SK-N-SH (cell line): ENCODE data around the gene STAC3. TPM values are rescaled to one million over a fixed set of nuclear protein-coding genes. Genes with fewer than 3 reads are reported as not detected.
A peak's percentile ranks its signal among the peaks of the same experiment; 100 is the strongest.
"Not testable (repeated sequence)": the region's sequence is repeated elsewhere in the genome, so short reads cannot be mapped to it uniquely, and the experiment has no call there.

Experiments used
- CTCF ChIA-PET: fragments of 300-600, 350-600 bp; formaldehyde crosslinking; extraction: SDS; loops from one replicate; lab custom pipeline; 2021; lab: Yijun Ruan, JAX
- POLR2A ChIA-PET: fragments of 350-600 bp; sonication (Branson Sonifier 250); formaldehyde crosslinking; extraction: SDS; loops from one replicate; lab custom pipeline; 2020; ENCODE audit warnings: antibody characterized with exemption, inconsistent platforms; lab: Yijun Ruan, JAX
- DNase-seq: peaks from one replicate; pipeline ENCODE4 v3.0.0; 2012
- H2AFZ ChIP-seq: fragments of 200-600 bp; sonication (generic); 2 replicates; pipeline ENCODE4 v1.8.1; 2016; ENCODE audit warnings: antibody characterized with exemption, mild to moderate bottlenecking, low read depth
- H3F3A ChIP-seq: fragments of 200-600 bp; sonication (generic); replicated peaks from 2 replicates; pipeline ENCODE3; 2016; ENCODE audit warnings: antibody characterized with exemption, mild to moderate bottlenecking; ENCODE audit not compliant: insufficient read depth
- H3K27ac ChIP-seq, 2 experiments: fragments of 200-500 bp in 1 of 2; fragments of 200-600 bp in 1 of 2; sonication (Bioruptor generic) in 1 of 2; sonication (generic), shearing (Covaris generic) in 1 of 2; 2 replicates each; pipeline versions ENCODE4 v1.5.1 to v1.6.1; 2014 to 2016; ENCODE audit warnings: low read depth in 2 of 2, inconsistent platforms in 1 of 2, low read length in 1 of 2, mild to moderate bottlenecking in 1 of 2, mixed read lengths in 1 of 2
- H3K27me3 ChIP-seq: fragments of 200-600 bp; sonication (generic), shearing (Covaris generic); 2 replicates; pipeline ENCODE4 v1.6.1; 2016; ENCODE audit warnings: mixed run types; ENCODE audit not compliant: insufficient read depth
- H3K36me3 ChIP-seq, 2 experiments: fragments of 200-500 bp in 1 of 2; fragments of 200-600 bp in 1 of 2; sonication (Bioruptor generic) in 1 of 2; sonication (generic) in 1 of 2; replicated peaks in 1 of 2; 2 replicates each; pipeline versions ENCODE3 to v1.5.1; 2014 to 2016; ENCODE audit warnings: low read length in 1 of 2, mild to moderate bottlenecking in 1 of 2; ENCODE audit not compliant: insufficient read depth in 2 of 2, control insufficient read depth in 1 of 2
- H3K4me1 ChIP-seq, 2 experiments: fragments of 200-500 bp in 1 of 2; fragments of 200-600 bp in 1 of 2; sonication (Bioruptor generic) in 1 of 2; sonication (generic), shearing (Covaris generic) in 1 of 2; 2 replicates each; pipeline versions ENCODE4 v1.5.1 to v1.6.1; 2014 to 2016; ENCODE audit warnings: low read depth in 1 of 2, low read length in 1 of 2, mixed run types in 1 of 2; ENCODE audit not compliant: insufficient read depth in 2 of 2, control insufficient read depth in 1 of 2
- H3K4me2 ChIP-seq: fragments of 200-600 bp; sonication (generic), shearing (Covaris generic); 2 replicates; pipeline ENCODE4 v1.6.1; 2017; ENCODE audit warnings: mixed run types
- H3K4me3 ChIP-seq, 2 experiments: fragments of 200-500 bp in 1 of 2; fragments of 200-600 bp in 1 of 2; sonication (Bioruptor generic) in 1 of 2; sonication (generic), shearing (Covaris generic) in 1 of 2; 2 replicates each; pipeline versions ENCODE4 v1.5.1 to v1.8.1; 2014 to 2016; ENCODE audit warnings: low read depth in 2 of 2, inconsistent platforms in 1 of 2, low read length in 1 of 2, mild to moderate bottlenecking in 1 of 2, mixed read lengths in 1 of 2, moderate library complexity in 1 of 2
- H3K79me2 ChIP-seq: fragments of 200-600 bp; sonication (generic); 2 replicates; pipeline ENCODE4 v1.8.1; 2017; ENCODE audit warnings: mild to moderate bottlenecking; ENCODE audit not compliant: insufficient read depth
- H3K9ac ChIP-seq: fragments of 200-600 bp; sonication (generic); 2 replicates; pipeline ENCODE4 v1.6.1; 2017; ENCODE audit warnings: mixed run types
- H3K9me2 ChIP-seq: fragments of 200-600 bp; sonication (generic); 2 replicates; pipeline ENCODE4 v1.6.1; 2017; ENCODE audit warnings: mixed run types
- H3K9me3 ChIP-seq: fragments of 200-600 bp; sonication (generic); 2 replicates; pipeline ENCODE4 v1.6.1; 2017; ENCODE audit warnings: mixed run types, mild to moderate bottlenecking, moderate library complexity
- H4K20me1 ChIP-seq: fragments of 200-600 bp; sonication (generic); 2 replicates; pipeline ENCODE4 v1.6.1; 2017; ENCODE audit warnings: mild to moderate bottlenecking, mixed run types; ENCODE audit not compliant: insufficient read depth
- EZH2phosphoT487 ChIP-seq: fragments of 200-600 bp; sonication (generic); IDR thresholded peaks from 2 replicates; pipeline ENCODE4 v1.6.1; 2017; ENCODE audit warnings: low read depth, mixed run types, mild to moderate bottlenecking, antibody characterized with exemption, moderate library complexity, borderline replicate concordance
- FOXJ3 ChIP-seq: sonication (generic); formaldehyde crosslinking; IDR thresholded peaks from 2 replicates; pipeline ENCODE4 v1.5.1; 2020; ENCODE audit warnings: mild to moderate bottlenecking, missing genetic modification reagents
- JUND ChIP-seq: IDR thresholded peaks from 2 replicates; pipeline ENCODE4 v1.4.0; 2012
- MXI1 ChIP-seq: IDR thresholded peaks from 2 replicates; pipeline ENCODE4 v1.6.1; 2012; ENCODE audit warnings: mild to moderate bottlenecking, low read depth, low read length, improper control_type of control experiment
- RAD21 ChIP-seq: IDR thresholded peaks from 2 replicates; pipeline ENCODE4 v1.6.1; 2012; ENCODE audit warnings: mild to moderate bottlenecking, low read length
- SMC3 ChIP-seq: IDR thresholded peaks from 2 replicates; pipeline ENCODE4 v1.6.1; 2012; ENCODE audit warnings: low read depth, low read length, improper control_type of control experiment
- TAF1 ChIP-seq: IDR thresholded peaks from 2 replicates; pipeline ENCODE4 v1.6.1; 2012; ENCODE audit warnings: low read depth, mild to moderate bottlenecking, low read length, moderate library complexity, borderline replicate concordance
- TEAD4 ChIP-seq: IDR thresholded peaks from 2 replicates; pipeline ENCODE4 v1.4.0; 2012; ENCODE audit warnings: mild to moderate bottlenecking, borderline replicate concordance; ENCODE audit not compliant: insufficient read depth
- USF2 ChIP-seq: fragments of 150-350 bp; IDR thresholded peaks from 2 replicates; pipeline ENCODE4 v1.6.1; 2017; ENCODE audit warnings: antibody characterized with exemption, low read length, low read depth, borderline replicate concordance
- YY1 ChIP-seq: IDR thresholded peaks from 2 replicates; pipeline ENCODE4 v1.4.0; 2012; ENCODE audit warnings: low read depth, mild to moderate bottlenecking
- WGBS: methylation state at CpG from one replicate; pipeline ENCODE4 v1.1.6; 2017; ENCODE audit warnings: low lambda C conversion rate; 5-methylcytosine and 5-hydroxymethylcytosine counted together
- polyA plus RNA-seq, 3 experiments: library from polyadenylated mRNA; depleted of rRNA; stranded (reverse); fragments of >200 nt; gene quantifications; 2 replicates each; pipeline ENCODE4 v1.2.3, GENCODE V29; 2012
- TF ChIP-seq, protein P1 (sequence below): fragments of 200-600 bp; sonication (generic); IDR thresholded peaks from 2 replicates; pipeline ENCODE4 v1.6.1; 2017; ENCODE audit warnings: antibody characterized with exemption, mild to moderate bottlenecking, moderate library complexity
- TF ChIP-seq, protein P2 (sequence below): fragments of 150-350 bp; IDR thresholded peaks from 2 replicates; pipeline ENCODE4 v1.6.1; 2016; ENCODE audit warnings: mild to moderate bottlenecking, low read depth, low read length
- TF ChIP-seq, protein P3 (sequence below): IDR thresholded peaks from 2 replicates; pipeline ENCODE4 v1.4.0; 2012; ENCODE audit warnings: low read depth, borderline replicate concordance
- TF ChIP-seq, protein P4 (sequence below): IDR thresholded peaks from 2 replicates; pipeline ENCODE4; 2012

STAC3 gene
- polyA plus RNA-seq, 1 of the 3 experiments (the other 2 are of a cell fraction): 0.76 TPM

- DNase-seq: no peak
- Histone ChIP-seq H3K4me1 (peaks cover 14 to 19% of the 10 kb centered on the region in 2 experiments; a peak in 3 of 4 replicates), H3K36me3 (peaks cover 13 to 16% of the 10 kb centered on the region in 2 experiments), H4K20me1 (no peaks in the 10 kb centered on the region), H3K79me2 (no peaks in the 10 kb centered on the region; the same call in 1 of the 2 replicates), H3F3A (peaks cover 19% of the 10 kb centered on the region), H3K4me2 (no peak overlapping the region), H3K9me3 (no peaks in the 10 kb centered on the region), H3K9ac (no peak overlapping the region), H3K27ac (no peak overlapping the region), H3K4me3 (no peak overlapping the region), H3K27me3 (no peaks in the 10 kb centered on the region), H3K9me2 (no peaks in the 10 kb centered on the region), H2AFZ (no peak overlapping the region)
- peak; percentile 36; the same call in 1 of the 2 replicates for TF ChIP-seq RAD21
- no peak for TF ChIP-seq EZH2phosphoT487
- TF ChIP-seq, protein P1, sequence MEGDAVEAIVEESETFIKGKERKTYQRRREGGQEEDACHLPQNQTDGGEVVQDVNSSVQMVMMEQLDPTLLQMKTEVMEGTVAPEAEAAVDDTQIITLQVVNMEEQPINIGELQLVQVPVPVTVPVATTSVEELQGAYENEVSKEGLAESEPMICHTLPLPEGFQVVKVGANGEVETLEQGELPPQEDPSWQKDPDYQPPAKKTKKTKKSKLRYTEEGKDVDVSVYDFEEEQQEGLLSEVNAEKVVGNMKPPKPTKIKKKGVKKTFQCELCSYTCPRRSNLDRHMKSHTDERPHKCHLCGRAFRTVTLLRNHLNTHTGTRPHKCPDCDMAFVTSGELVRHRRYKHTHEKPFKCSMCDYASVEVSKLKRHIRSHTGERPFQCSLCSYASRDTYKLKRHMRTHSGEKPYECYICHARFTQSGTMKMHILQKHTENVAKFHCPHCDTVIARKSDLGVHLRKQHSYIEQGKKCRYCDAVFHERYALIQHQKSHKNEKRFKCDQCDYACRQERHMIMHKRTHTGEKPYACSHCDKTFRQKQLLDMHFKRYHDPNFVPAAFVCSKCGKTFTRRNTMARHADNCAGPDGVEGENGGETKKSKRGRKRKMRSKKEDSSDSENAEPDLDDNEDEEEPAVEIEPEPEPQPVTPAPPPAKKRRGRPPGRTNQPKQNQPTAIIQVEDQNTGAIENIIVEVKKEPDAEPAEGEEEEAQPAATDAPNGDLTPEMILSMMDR: peak; percentile 60
- ChIA-PET POLR2A (interaction anchor here (0.7 kb wide), 1 partner anchor 156 kb away, joined by 5 read pairs; no protein-coding TSS in a partner anchor), CTCF (interaction anchor here (1.0 to 2.5 kb wide), 11 partner anchors 9 to 181 kb away, joined by 3 to 14 read pairs (median 6); no protein-coding TSS in a partner anchor)
- 84% methylated on average over 4 of the region's 4 CpGs for WGBS
Measured at GRCh38 chr12:57276935-57277563, 26.1 kb upstream of the STAC3 start.

GRCh38 chr12:57276233-57276632, 25.2 kb upstream of the STAC3 start:
- DNase-seq, H3K27ac ChIP-seq, H3K4me2 ChIP-seq, H4K20me1 ChIP-seq, H3K9ac ChIP-seq, H3K4me3 ChIP-seq, H3K9me3 ChIP-seq, POLR2A ChIA-PET, H3K27me3 ChIP-seq, H3K79me2 ChIP-seq, H2AFZ ChIP-seq, H3K9me2 ChIP-seq: not testable (repeated sequence)
- Histone ChIP-seq H3K36me3 (peaks cover 13 to 16% of the 10 kb centered on the region in 2 experiments), H3K4me1 (peaks cover 14 to 19% of the 10 kb centered on the region in 2 experiments; a peak in 3 of 4 replicates), H3F3A (peaks cover 19% of the 10 kb centered on the region)
- CTCF ChIA-PET: interaction anchor here (1.1 to 2.5 kb wide), 6 partner anchors 10 to 177 kb away, joined by 3 to 14 read pairs (median 9); no protein-coding TSS in a partner anchor
- WGBS: 94% methylated on average over 6 of the region's 6 CpGs

- Histone ChIP-seq H4K20me1 (no peaks in the 10 kb centered on the region), H3K36me3 (peaks cover 9 to 23% of the 10 kb centered on the region in 2 experiments), H3K9me2 (no peaks in the 10 kb centered on the region), H3K9me3 (no peaks in the 10 kb centered on the region), H3K4me2 (no peak overlapping the region), H3K4me1 (peaks cover 7 to 12% of the 10 kb centered on the region in 2 experiments; a peak in 2 of 4 replicates), H3K27ac (no peak overlapping the region; a peak in 1 of 4 replicates), H2AFZ (no peak overlapping the region), H3F3A (peaks cover 3% of the 10 kb centered on the region), H3K9ac (no peak overlapping the region), H3K79me2 (no peaks in the 10 kb centered on the region), H3K27me3 (no peaks in the 10 kb centered on the region), H3K4me3 (no peak overlapping the region)
- CTCF ChIA-PET: interaction anchor here (0.7 to 2.5 kb wide), 9 partner anchors 9 to 189 kb away, joined by 3 to 14 read pairs (median 7); partner anchors contain the start of genes GLI1 and INHBE
- POLR2A ChIA-PET: no interaction called here
- no peak for DNase-seq
- TF ChIP-seq FOXJ3 (no peak), YY1 (no peak), TAF1 (no peak), SMC3 (no peak), RAD21 (no peak), TEAD4 (no peak), MXI1 (no peak), USF2 (no peak), JUND (no peak)
- TF ChIP-seq, protein P2, sequence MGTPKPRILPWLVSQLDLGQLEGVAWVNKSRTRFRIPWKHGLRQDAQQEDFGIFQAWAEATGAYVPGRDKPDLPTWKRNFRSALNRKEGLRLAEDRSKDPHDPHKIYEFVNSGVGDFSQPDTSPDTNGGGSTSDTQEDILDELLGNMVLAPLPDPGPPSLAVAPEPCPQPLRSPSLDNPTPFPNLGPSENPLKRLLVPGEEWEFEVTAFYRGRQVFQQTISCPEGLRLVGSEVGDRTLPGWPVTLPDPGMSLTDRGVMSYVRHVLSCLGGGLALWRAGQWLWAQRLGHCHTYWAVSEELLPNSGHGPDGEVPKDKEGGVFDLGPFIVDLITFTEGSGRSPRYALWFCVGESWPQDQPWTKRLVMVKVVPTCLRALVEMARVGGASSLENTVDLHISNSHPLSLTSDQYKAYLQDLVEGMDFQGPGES: no peak
- TF ChIP-seq, protein P3, sequence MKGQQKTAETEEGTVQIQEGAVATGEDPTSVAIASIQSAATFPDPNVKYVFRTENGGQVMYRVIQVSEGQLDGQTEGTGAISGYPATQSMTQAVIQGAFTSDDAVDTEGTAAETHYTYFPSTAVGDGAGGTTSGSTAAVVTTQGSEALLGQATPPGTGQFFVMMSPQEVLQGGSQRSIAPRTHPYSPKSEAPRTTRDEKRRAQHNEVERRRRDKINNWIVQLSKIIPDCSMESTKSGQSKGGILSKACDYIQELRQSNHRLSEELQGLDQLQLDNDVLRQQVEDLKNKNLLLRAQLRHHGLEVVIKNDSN: no peak
- TF ChIP-seq, protein P4, sequence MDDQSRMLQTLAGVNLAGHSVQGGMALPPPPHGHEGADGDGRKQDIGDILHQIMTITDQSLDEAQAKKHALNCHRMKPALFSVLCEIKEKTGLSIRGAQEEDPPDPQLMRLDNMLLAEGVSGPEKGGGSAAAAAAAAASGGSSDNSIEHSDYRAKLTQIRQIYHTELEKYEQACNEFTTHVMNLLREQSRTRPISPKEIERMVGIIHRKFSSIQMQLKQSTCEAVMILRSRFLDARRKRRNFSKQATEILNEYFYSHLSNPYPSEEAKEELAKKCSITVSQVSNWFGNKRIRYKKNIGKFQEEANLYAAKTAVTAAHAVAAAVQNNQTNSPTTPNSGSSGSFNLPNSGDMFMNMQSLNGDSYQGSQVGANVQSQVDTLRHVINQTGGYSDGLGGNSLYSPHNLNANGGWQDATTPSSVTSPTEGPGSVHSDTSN: no peak
Measured at GRCh38 chr12:57273516-57273915, 22.5 kb upstream of the STAC3 start.
